Activated T-helper 1 cell treated with anti-CD3 and anti-CD28 coated beads, Interleukin-2, amount 50 U/mL, for 16 hours (primary cell): ENCODE results near the gene TWF1.
"Not testable (repeated sequence)": the region's sequence is repeated elsewhere in the genome, so short reads cannot be mapped to it uniquely, and the experiment has no call there.

Experiments used
- DNase-seq, 2 donors: peaks; one replicate each; pipeline ENCODE4 v3.0.0-alpha.2; 2020; ENCODE audit warnings: low read depth in 1 of 2, low spot score in 1 of 2

Gene TWF1

DNA sequence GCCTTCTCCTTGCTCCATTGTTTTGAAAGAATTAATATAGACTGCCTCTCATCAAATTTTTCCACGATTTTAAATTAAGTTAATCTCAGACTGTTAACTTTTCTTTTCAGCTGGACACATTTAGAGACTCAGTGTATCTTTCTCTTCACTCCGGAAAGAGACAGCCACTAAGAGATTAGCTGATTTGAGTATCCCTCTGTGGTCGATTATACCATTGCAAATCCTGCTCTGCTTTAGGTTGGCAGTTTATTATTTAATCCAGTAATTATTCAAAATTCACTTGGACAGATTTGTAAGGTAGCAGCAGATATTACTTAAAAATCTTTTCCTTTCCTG lies 588 bp upstream of the TWF1 start:
- DNase-seq = no peak

DNA sequence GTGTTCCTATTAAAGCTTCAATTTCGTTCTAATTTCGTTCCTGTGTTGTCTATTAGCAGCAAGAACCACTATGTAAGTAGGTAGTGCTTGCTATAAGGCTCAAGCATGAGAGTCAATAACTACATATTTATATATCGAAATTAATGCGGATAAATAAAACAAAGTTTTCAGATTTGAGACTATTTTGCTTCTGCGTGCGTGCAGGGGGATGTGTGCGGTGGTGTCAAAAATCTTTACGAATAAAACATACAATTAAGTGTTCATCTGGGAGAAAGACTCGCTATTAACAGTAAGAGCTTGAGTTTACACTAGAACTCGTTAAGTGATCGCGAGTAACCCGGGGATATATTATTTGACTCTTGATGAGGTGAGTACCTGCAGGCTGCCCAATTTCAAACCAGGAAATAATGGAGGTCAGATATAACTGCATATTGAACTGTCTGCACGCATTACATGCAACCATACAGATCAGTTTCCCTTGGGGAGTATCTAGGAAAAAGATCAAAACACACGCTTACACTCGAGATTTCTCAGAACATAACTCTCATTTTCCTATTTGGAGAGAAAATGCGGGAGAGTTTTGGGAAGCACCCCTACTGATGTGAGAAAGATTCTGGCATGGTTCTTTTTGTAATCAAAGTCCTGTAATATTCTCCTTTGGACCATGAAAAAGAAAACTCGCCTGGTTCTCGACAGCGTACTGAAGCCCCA lies 813 bp downstream of the TWF1 start:
- DNase-seq = no peak

DNA sequence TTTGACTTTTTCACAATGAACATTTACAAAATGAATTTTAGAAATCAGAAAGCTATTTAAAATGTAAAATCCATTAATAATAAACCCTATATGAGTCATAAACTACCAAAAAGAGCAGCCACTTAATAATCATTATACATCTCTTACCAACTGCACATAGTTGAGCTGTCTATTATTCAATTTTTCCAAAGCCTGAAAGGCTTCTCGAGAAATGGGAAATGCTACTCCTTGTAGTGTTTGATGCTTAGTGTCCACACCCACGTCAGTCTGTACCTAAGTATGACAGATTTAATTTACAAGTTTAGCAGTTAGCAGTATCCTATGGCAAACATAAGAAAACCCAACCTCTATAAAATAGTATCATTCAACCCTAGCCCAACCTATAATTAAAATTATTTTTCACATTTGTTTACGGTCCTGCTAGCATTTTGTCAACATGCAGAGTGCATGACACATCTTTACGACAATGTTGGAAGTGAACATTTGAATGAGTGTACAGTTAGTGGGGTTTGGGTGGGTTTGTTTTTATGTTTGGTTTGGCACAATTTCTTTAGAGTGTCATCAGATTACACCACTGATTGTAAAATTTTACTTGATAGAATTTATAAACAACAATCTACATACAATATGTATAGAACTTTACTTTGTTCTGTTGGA lies 8.4 kb downstream of the TWF1 start:
- no peak for DNase-seq

DNA sequence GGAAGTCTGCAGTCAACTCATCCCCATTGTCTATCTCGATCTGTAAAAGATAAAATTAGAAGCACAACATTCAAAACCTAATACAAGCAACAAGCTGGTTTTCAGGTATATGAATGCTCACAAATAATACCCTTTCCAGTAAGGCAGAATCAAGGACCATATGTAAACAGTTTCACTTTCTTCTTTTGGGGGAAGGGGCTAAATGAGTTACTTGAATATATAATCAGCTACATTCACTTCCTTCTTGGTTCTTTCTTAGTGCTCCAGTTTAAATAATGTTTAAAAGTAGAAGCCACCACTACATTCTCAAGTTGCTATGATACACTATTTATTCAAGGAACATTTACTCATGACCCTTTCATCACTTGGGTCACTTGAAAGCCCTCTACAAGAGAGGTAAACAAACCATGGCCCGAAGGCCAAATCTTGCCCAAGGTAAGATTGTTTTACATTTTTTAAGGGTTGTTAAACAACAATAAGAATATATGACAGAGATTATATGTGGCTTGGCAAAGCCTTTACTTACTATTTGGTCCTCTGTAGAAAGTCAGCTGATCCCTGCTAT lies 10.3 kb downstream of the TWF1 start:
- DNase-seq = no peak

DNA sequence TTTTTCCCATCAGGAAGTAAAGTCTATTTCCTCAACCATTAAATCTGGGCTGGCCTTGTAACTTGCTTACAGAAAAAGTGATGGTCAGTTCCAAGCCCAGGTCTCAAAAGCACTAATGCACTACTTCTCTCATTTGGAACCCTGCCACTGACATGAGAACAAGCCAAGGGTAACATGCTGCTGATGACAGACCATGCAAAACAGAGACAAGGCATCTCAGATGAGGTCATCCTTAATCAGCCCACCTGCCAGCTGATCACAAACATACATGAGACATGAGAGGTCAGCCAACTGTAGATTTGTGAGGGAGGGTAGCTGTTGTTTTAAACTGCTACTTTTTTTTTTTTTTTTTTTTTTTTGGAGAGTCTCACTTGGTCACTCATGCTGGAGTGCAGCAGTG lies 16.2 kb downstream of the TWF1 start:
- DNase-seq = no peak

DNA sequence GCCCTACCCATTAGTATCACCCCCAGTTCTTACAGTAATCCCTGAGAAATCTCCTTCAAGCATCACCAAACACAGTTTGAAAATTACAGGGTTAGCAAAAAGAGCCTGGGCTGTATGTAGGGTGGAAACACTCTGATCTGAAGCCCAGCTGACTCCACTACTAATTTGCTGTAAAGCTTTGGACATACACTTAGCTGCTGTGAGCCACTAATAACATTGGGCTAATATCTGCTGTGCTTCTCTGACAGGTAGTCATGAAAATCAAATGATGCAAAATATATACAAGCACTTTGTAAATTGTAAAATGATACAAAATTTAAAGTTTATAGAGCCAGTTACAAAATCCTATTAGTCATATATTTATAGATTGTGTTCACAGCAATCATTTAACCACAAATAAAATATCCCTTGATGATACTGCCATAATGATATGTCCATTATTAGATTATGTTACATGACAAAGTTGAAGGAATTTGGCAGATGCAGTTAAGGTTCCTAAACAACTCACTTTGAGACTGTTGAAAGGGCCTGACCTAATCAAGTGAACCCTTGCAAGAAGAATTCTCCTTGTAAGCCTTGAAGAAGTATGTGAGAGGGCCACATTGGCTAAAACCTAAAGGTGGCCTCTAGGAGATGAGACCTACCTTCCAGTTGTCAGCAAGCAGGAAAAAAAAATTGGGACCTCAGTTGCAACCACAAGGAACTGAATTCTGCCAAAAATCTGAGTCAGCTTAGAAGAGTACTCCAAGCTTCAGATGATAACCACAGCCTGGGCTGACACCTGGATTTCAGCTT lies 19.0 kb downstream of the TWF1 start:
- no peak for DNase-seq

DNA sequence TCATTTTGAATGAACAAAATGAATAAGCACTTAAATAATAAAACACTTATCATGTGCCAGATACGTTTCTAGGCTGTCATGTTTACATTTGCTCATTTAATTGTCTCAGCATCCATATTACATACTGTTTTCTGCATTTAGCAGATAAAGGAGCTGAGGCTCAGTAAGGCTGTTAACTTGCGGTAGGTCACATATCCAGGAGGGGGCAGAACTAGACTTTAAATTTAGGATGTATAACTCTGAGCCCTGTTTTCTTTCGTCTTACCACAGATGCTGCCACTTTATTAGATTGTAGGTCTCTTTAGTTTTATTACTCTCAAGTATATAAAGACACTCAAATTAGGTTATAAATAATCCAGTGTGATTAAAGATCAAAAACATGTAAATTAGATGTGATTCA lies 29.6 kb downstream of the TWF1 start:
- no peak for DNase-seq

DNA sequence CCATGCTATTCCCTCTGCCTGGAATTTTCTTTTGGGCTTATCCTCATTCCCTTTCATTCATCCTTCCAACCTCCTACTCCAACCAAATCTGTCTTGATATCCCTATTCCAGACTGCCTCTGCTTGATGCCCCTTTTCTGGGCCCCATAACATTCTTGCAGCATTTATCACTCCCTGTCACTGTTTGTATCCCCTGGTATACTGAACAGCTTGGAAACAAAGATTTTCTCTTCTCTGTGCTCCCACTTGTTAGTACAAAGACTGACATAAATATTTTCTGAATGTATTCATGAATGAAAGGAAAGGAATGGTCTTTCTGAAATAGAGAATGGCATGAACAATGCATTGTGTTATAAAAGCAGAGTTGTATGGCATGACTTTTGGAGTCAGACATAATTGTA lies 39.8 kb downstream of the TWF1 start:
- no peak for DNase-seq

DNA sequence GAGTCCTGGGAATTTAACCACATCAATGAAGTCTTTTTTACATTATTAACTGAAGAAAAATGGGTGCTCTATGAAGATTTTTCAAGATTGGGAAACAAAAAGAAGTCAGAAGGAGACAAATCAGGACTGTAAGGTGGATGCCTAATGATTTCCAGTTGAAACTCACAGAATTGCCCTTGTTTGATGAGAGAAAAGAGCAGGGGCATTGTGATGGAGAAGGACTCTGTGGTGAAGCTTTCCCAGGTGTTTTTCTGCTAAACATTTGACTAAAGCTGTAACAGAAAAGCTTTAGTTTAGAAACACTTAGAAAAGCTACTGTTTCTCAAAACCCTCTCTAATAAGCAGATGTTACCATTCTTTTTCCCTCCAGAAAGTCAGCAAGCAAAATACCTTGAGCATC lies 41.6 kb downstream of the TWF1 start:
- no peak for DNase-seq

DNA sequence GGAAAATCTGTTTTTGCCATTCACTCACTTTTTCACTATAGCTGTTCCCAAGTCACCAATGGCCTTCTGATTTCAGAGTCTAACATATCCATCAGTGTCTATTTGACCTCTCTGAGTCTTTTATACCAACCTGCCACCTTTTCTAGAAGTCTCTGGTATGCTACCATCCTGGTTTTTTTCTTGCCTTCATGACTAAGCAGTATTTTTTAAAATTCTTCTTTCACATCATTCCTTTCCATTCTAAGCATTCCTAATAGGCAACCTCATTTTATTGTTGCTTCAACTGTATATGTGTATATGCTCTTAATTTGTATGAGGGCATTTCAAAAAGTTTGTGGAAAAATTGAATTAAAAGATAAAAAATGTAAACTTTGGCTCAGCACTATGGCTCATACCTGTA lies 42.3 kb downstream of the TWF1 start:
- no peak for DNase-seq

DNA sequence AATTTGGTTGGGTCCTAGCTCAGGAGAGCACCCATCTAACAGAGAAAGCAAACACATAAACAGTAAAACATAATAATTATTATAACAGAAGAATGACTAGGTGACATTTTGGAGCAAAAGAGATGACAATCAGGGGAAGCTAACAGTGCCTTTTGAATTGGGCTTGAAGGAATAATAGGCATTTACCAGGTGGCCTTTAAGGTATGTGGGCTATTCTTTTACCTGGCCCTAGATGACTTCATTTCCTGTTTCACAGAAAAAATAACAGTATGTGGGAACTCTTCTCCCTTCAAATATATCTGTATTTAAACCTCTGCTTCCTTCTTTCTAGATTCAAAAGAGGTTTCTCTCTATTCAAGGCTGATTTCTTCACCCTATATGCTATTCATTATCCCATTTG lies 43.5 kb downstream of the TWF1 start:
- no peak for DNase-seq

DNA sequence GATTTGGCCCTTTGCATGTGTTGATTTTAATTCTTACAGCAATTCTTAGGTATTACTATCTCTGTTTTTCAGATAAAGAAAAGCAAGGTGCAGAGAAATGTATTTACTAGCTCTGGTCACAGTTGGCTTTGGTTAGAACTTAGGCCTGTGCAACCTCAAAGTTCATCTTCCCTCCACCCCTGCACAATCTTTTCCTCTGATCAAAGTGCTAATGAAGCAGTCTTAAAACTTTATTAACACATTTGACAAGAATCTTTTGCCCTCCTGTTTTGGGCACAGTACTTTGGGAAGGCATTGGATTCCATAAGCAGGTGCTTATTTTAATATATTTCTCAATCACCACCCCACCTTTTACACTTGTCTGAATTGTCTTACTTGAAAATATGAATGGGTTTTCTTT lies 44.6 kb downstream of the TWF1 start:
- no peak for DNase-seq

DNA sequence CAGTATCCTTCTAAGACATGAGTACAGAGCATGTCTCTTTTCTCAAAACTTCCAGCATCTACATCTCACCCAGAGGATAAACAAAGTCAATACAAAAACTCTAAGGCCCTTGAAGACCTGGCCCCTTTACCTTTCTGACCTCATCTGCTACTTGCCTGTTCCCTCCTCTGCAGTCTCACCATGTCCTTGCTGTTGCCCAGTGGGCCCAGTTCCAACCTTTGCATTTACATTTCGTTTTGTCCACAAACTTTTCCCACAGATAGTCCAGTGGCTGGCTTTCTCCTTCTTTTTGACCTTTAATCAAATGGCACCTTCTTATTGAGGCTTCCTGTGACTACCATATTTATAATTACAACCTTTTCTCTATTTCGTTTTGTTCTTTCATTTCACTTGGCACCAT lies 45.7 kb downstream of the TWF1 start:
- DNase-seq = no peak

DNA sequence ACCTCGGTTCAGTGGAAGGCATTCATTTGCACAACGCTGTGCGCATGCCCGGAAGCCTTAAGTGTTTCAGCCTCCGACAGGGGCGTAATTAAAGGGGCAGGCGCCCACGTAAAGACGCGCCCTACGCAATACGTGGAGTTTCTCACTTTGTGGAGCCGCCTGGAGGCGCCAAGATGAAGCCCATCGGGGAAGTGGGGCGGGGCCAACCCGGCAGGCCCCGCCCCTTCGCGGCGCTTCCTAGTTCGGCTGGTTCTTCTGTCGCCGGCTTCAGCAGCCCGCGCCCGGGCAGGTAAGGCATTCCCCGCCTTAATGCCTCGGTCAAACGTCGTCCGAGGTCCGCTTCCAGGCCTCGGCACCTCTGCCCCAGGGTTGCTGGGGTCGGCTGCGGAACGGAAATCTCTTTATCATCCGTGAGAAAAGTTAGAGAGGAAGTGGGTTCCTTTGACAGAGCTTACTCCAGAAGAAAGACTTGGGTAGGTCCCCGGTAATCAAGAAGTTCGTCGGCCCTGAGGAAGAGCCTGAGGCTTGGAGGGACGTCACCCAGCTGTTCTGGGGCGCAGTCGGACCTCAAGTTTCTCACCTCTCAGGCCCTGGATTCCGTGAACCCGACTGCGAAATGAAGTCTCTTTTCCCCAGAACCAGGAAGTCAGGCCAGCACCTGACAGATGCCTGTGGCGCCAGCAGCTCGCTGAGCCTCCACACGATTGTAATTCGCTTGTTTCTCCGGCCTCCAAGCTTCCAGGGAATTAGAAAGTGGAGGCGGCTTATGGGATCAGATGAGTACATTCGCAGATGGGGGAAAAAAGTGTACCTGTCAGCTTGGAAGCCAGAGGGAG lies 47.2 kb downstream of the TWF1 start, which contains the start of the genes IRAK4 and PUS7L:
IRAK4 (plus strand) TSS at position 224 of the 836 bp plus-strand sequence. CDS start 9,161 bp downstream, outside the sequence.
PUS7L (minus strand) TSS at position 63 of the 836 bp plus-strand sequence. CDS start 3,545 bp downstream, outside the sequence.
- DNase-seq = peak; percentile 87 to 90

DNA sequence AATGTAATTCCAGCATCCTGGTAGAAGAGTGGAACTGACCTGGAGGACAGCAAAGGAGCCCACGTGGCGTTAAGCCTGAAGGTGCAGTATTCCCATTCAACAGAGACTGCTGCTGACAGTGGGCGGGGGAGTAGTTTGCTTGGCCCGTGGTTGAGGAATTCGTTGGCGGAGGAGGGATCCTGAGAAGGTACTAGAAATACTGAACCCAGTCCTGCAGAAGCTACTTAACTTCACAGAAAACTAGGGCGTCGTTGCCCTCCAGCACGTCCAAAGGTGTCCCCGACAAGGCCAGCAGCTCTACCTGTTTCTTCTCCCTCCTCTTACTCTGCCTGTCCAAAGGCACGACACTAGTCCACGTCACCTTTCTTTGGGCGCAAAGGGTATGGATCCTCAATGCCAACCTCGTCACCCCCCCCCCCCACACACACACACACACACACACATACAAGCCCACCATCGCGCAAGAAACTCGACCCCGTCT lies 47.8 kb downstream of the TWF1 start:
- peak in 1 of 2 donors; percentile 1 for DNase-seq

DNA sequence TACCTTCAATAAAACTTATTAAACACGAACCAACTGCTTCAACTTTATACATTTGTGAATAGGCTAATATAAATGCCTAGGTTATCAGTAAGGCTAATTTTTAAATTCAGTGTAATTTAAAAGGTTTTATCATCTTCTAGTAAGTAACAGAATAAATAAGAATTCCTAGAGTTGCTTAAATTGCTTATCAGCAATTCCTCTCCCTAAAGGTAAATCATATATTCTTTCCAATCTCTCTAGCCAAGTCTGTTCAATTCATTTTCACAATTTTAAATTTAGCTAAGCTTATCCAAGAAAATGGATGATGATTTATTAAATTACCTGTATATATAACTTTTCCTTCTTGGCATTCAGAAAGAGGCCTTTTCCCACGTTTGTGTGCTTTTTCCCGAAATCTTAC lies 52.1 kb downstream of the TWF1 start:
- DNase-seq = no peak

DNA sequence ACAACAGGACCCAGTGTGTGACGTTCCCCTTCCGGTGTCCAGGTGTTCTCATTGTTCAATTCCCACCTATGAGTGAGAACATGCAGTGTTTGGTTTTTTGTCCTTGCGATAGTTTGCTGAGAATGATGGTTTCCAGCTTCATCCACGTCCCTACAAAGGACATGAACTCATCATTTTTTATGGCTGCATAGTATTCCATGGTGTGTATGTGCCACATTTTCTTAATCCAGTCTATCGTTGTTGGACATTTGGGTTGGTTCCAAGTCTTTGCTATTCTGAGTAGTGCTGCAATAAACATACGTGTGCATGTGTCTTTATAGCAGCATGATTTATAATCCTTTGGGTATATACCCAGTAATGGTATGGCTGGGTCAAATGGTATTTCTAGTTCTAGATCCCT lies 54.8 kb downstream of the TWF1 start:
- not testable (repeated sequence) for DNase-seq

DNA sequence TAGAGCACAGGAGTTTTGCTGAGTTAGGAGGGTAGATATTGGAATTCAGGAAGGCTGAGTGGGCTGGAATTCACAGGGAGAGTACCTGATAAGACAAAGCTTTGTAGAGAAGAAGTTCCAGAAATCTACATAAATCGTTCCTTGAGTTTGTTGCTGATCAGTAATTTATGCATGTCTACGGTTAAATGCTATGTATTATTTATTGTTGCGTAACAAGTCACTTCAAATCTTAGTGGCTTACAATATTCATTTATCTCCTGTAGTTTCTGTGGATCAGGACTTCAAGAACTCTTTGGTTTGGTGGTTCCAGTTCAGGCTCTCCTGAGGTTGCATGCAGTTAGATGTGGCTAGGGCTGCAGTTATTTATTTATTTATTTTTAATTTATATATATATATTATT lies 55.3 kb downstream of the TWF1 start:
- no peak for DNase-seq

DNA sequence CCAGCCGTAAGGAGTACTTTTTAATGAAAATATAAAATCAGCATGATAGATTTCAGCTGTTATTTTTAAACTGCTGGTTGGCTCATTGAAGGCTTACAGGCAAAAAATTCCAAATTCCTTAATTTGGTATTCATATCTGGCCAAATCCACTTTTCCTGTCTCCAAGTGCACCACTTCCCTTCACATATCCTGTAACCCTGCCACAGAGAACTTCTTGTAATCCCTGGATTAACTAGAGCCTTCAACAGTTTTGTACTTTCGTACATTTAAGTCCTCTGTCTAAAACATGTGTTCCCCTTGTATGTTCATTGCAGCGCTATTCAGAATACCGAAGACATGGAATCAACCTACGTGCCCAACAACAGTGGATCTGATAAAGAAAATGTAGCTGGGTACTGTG lies 57.1 kb downstream of the TWF1 start:
- no peak for DNase-seq

DNA sequence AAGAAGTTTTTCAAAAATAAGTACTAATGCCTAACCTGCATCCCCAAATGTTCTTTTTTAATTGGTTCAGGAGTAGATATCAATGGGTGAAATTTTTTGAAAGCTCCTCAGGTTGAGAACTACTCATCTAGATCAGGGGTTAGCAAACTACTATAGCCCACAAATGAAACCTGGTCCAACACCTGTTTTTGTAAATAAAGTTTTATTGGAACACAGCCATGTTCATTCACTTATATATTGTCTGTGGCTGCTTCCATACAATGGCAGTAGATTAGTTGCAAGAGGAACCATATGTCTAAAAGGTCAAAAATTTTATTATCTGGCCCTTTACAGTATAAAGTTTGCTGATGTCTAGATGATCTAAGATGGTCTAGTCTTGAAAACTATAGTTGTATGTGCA lies 61.3 kb downstream of the TWF1 start:
- DNase-seq = no peak
